ENCODE data around the gene TTC39B. TPM values are rescaled to one million over a fixed set of nuclear protein-coding genes. Genes with fewer than 3 reads are reported as not detected.

TTC39B gene
- total and polyA plus RNA-seq, 2 of the 8 experiments (the other 6 are each of a cell fraction or from before 2014, with no cell fraction given): 1.6 to 10.9 TPM

GRCh38 chr9:15295761-15296405, 11.1 kb downstream of the TTC39B start (continued):
- TF ChIP-seq SIN3A (conservative IDR thresholded peaks at IDR 0.05 in 1 of 2, IDR thresholded peaks at IDR 0.05 in 1 of 2; ENCODE audit: low read depth in 1 of 2, low read length in 2 of 2): no peak
- no peak for TF ChIP-seq CREB1 (IDR thresholded peaks at IDR 0.05)

Data from H1 (cell line).